Pancreas (tissue), 10 donors: ENCODE data around the gene PIP5K1B. TPM values are rescaled to one million over a fixed set of nuclear protein-coding genes. Genes with fewer than 3 reads are reported as not detected.

Experiments used
- ATAC-seq, 4 donors: fragments of 200-7000 bp; cut with Tn5 transposase; one replicate each; pipeline versions ENCODE4 v1.8.0 to v1.9.1; 2020; ENCODE audit warnings: mild to moderate bottlenecking in 4 of 4, moderate library complexity in 4 of 4
- DNase-seq, 6 donors: peaks; one replicate each; pipeline ENCODE4 v3.0.0-alpha.2; 2020
- FAIRE-seq: peaks from 2 replicates; lab custom pipeline; 2012; peaks lifted over from hg19 to GRCh38; lab: Jason Lieb, UNC
- H3K27ac ChIP-seq, 4 donors: fragments of 200-600 bp; sonication (generic); 1 replicate in 3 of 4; 2 replicates in 1 of 4; pipeline versions ENCODE4 v1.5.0 to v1.8.0; 2020
- H3K27me3 ChIP-seq, 4 donors: fragments of 200-600 bp; one replicate each; pipeline ENCODE4 v1.8.0; 2021
- H3K36me3 ChIP-seq, 3 donors: fragments of 200-600 bp; sonication (generic) in 1 of 3; one replicate each; pipeline versions ENCODE4 v1.5.0 to v1.8.0; 2020 to 2021
- H3K4me1 ChIP-seq, 3 donors: fragments of 200-600 bp; one replicate each; pipeline ENCODE4 v1.8.0; 2021
- H3K4me3 ChIP-seq, 4 donors: fragments of 200-600 bp; sonication (generic) in 2 of 4; one replicate each; pipeline versions ENCODE4 v1.5.0 to v1.8.0; 2020 to 2021
- H3K9me3 ChIP-seq, 4 donors: fragments of 200-600 bp; one replicate each; pipeline ENCODE4 v1.8.0; 2021
- CTCF ChIP-seq, 4 donors: fragments of 200-600 bp; sonication (generic) in 3 of 4; IDR thresholded peaks; one replicate each; pipeline versions ENCODE4 v1.5.0 to v1.8.0; 2021; ENCODE audit warnings: antibody characterized with exemption in 4 of 4
- whole genome bisulfite sequencing, 2 donors: extraction: QIAGEN DNeasy Blood & Tissue Kit; methylation state at CpG; one replicate each; pipeline ENCODE4 v1.1.7; 2013; 5-methylcytosine and 5-hydroxymethylcytosine counted together
- intact Hi-C, 3 donors: fragments of 100-400 bp; cut with DNase I; formaldehyde crosslinking; loops; one replicate each; pipeline versions ENCODE4 v1.11.1 to v1.14.2; 2022
- polyA plus RNA-seq, 2 donors: library from polyadenylated mRNA; stranded (reverse); fragments of 200-250 nt; gene quantifications; one replicate each; pipeline ENCODE4 v1.2.3, GENCODE V29; 2013
- total RNA-seq, 6 donors: library from RNA; stranded (reverse); fragmentation: NEBNext Ultra II Directional in 4 of 6; extraction: Animal tissue kit (Norgen Biotek cat#: 25700) in 4 of 6; gene quantifications; one replicate each; pipeline versions ENCODE4 v1.2.1 to v1.2.4, GENCODE V29; 2021 to 2023
- donor health status: healthy with polysubstance abuse.
- donor health status: DM: no; HTN: no; CAD: no; lungs with moderate emphysema.
- donor health status: DM: no; HTN: no; CAD: no.
- donor health status: control.
- donor health status: control.
- donor health status: Bipolar disorder and iron deficiency.
- donor health status: DM: yes; HTN: yes; CAD: no.
- donor health status: DM: no; HTN: no; CAD: no.
- donor health status: DM: no; HTN: no; CAD: no.
- donor health status: DM: yes; HTN: yes; CAD: no.

PIP5K1B gene
- total and polyA plus RNA-seq, 8 donors, result 1.3 to 6.9 (median 6.2) TPM

GRCh38 chr9:69016191-69017096 is 311.4 kb downstream of the PIP5K1B start:
- ATAC-seq (no peak), FAIRE-seq (no peak)

GRCh38 chr9:69018737-69019136 is 313.7 kb downstream of the PIP5K1B start:
- 71 to 74% methylated on average over 5 of the region's 5 CpGs for WGBS, 2 donors
- intact Hi-C loops, result no loop called here
- FAIRE-seq (no peak), DNase-seq (no peak), ATAC-seq (no peak)
- Histone ChIP-seq H3K36me3 (no peaks in the 10 kb centered on the region), H3K4me1 (no peaks in the 10 kb centered on the region), H3K27me3 (no peaks in the 10 kb centered on the region), H3K4me3 (no peak overlapping the region), H3K27ac (no peak overlapping the region), H3K9me3 (no peaks in the 10 kb centered on the region)
- no peak for TF ChIP-seq CTCF (IDR thresholded peaks at IDR 0.05)

More at GRCh38 chr9:69016191-69017096, 311.4 kb downstream of the PIP5K1B start:
- Histone ChIP-seq H3K36me3 (no peaks in the 10 kb centered on the region), H3K4me1 (no peaks in the 10 kb centered on the region), H3K27ac (no peak overlapping the region), H3K9me3 (no peaks in the 10 kb centered on the region), H3K4me3 (no peak overlapping the region), H3K27me3 (no peaks in the 10 kb centered on the region)
- DNase-seq, result no peak
- intact Hi-C loops, result no loop called here
- TF ChIP-seq CTCF (IDR thresholded peaks at IDR 0.05), result no peak
- WGBS, 2 donors, result 63 to 76% methylated on average over 5 of the region's 5 CpGs

- H3K4me3 ChIP-seq, result no peak overlapping the region
- ATAC-seq (no peak), FAIRE-seq (no peak), DNase-seq (no peak)
- H3K27me3 ChIP-seq, result no peaks in the 10 kb centered on the region
- 44 to 54% methylated on average over 3 of the region's 3 CpGs for WGBS, 2 donors
- TF ChIP-seq CTCF (IDR thresholded peaks at IDR 0.05), result no peak
- no peaks in the 10 kb centered on the region for H3K9me3 ChIP-seq
- H3K4me1 ChIP-seq, result no peaks in the 10 kb centered on the region
- intact Hi-C loops, result no loop called here
- H3K27ac ChIP-seq, result no peak overlapping the region
- no peaks in the 10 kb centered on the region for H3K36me3 ChIP-seq
Measured at GRCh38 chr9:69019808-69020207, 314.8 kb downstream of the PIP5K1B start.

- DNase-seq (no peak), ATAC-seq (no peak), FAIRE-seq (no peak)
- Histone ChIP-seq H3K36me3 (no peaks in the 10 kb centered on the region), H3K27ac (no peak overlapping the region), H3K27me3 (no peaks in the 10 kb centered on the region), H3K4me1 (no peaks in the 10 kb centered on the region), H3K4me3 (no peak overlapping the region), H3K9me3 (no peaks in the 10 kb centered on the region)
- TF ChIP-seq CTCF (IDR thresholded peaks at IDR 0.05), result no peak
- WGBS, 2 donors, result 88 to 93% methylated on average over 7 to 8 of the region's 8 CpGs
- intact Hi-C loops, result no loop called here
Measured at GRCh38 chr9:69020301-69021145, 315.5 kb downstream of the PIP5K1B start.
